Suprapubic skin (tissue), 3 donors: ENCODE data around the gene TCAIM.

ENCODE experiments used
- CTCF ChIP-seq, 2 donors: fragments of 200-600 bp in 1 of 2; fragments of 450-650 bp in 1 of 2; sonication (generic) in 1 of 2; IDR thresholded peaks; one replicate each; pipeline ENCODE4 v1.5.1; 2016 to 2019; ENCODE audit warnings: antibody characterized with exemption in 2 of 2, mild to moderate bottlenecking in 1 of 2, moderate library complexity in 1 of 2
- POLR2A ChIP-seq, 2 donors: fragments of 450-650 bp; IDR thresholded peaks; one replicate each; pipeline ENCODE4 v1.6.1; 2017; ENCODE audit warnings: antibody characterized with exemption in 2 of 2, mild to moderate bottlenecking in 2 of 2, moderate library complexity in 2 of 2

DNA sequence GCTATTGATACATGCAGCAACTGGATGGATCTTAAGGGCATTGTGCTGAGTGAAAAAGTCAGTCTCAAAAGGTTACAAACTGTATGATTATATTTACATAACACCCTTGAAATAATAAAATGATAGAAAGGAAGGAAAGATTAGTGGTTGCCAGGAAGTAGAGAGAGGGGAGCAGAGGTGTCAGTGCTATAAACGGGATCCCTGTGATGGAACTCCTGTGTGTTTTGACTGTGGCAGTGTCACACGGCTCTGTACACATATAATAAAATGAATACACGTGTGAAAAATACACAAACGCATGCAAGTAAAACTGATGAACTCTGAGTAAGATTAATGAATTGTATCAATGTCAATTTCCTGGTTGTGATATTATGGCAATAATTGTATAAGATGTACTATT is 60.3 kb downstream of the TCAIM start:
- TF ChIP-seq POLR2A (IDR thresholded peaks at IDR 0.05): no peak
- no peak for TF ChIP-seq CTCF (IDR thresholded peaks at IDR 0.05)
